ENCODE results near the gene SNED1. TPM values are rescaled to one million over a fixed set of nuclear protein-coding genes. Genes with fewer than 3 reads are reported as not detected.
"Not testable (repeated sequence)": the region's sequence is repeated elsewhere in the genome, so short reads cannot be mapped to it uniquely, and the experiment has no call there.

Gene SNED1
- total and polyA plus RNA-seq, 2 experiments from 2014 or later = 1.5 to 2.8 TPM

- no peak for TF ChIP-seq JUNB (IDR thresholded peaks at IDR 0.05; ENCODE audit: unreplicated experiment)
- TF ChIP-seq POLR2AphosphoS5 (IDR thresholded peaks at IDR 0.05; ENCODE audit: low read depth) = no peak
- no peak for TF ChIP-seq ETS1 (IDR thresholded peaks at IDR 0.05)
- TF ChIP-seq REST (IDR thresholded peaks at IDR 0.05; ENCODE audit: unreplicated experiment) = no peak
- no peak for TF ChIP-seq EZH2 (IDR thresholded peaks at IDR 0.05; ENCODE audit: low read depth, unreplicated experiment)
- TF ChIP-seq ZNF331 (CRISPR knock-in tag; IDR thresholded peaks at IDR 0.05; ENCODE audit: low read depth) = no peak
- no peak for TF ChIP-seq CTCF (conservative IDR thresholded peaks at IDR 0.05; ENCODE audit: low read depth in 2 of 2)
- no peak for TF ChIP-seq NANOG (IDR thresholded peaks at IDR 0.05; ENCODE audit: borderline replicate concordance)
- TF ChIP-seq ZNF114 (CRISPR knock-in tag; IDR thresholded peaks at IDR 0.05) = no peak
These were observed 23.4 kb upstream of the SNED1 start (continued) for GRCh38 chr2:240974771-240975572.

- not testable (repeated sequence) for H3K4me1 Mint-ChIP-seq; H3K4me2 ChIP-seq; H3K4me1 ChIP-seq (ENCODE audit: insufficient read depth); H3K4me3 Mint-ChIP-seq; H4K20me1 ChIP-seq (replicated peaks; ENCODE audit: insufficient read depth); H3K36me3 ChIP-seq (ENCODE audit: insufficient read depth); ATAC-seq; H3K27me3 ChIP-seq (ENCODE audit: insufficient read depth); H3K27me3 Mint-ChIP-seq (ENCODE audit: insufficient read depth, low read depth, poor library complexity); H3K9me2 ChIP-seq (ENCODE audit: insufficient read depth); H3F3A ChIP-seq (replicated peaks; ENCODE audit: low read depth); H3K36me3 Mint-ChIP-seq (ENCODE audit: low read depth); H3K27ac ChIP-seq (ENCODE audit: low read depth); H2AFZ ChIP-seq; DNase-seq (ENCODE audit: low spot score); H3K4me3 ChIP-seq; H3K27ac Mint-ChIP-seq; H3K79me2 ChIP-seq (replicated peaks; ENCODE audit: insufficient read depth); H3K9me3 Mint-ChIP-seq
These were observed 22.5 kb upstream of the SNED1 start for GRCh38 chr2:240975903-240976302.

Data from GM23338 (cell line).